HG02852 (cell line): Measurements from ENCODE around the gene SPCS2.
"Not testable (repeated sequence)": the region's sequence is repeated elsewhere in the genome, so short reads cannot be mapped to it uniquely, and the experiment has no call there.

ENCODE experiments used
- ATAC-seq: cut with Tn5 transposase; IDR thresholded peaks from one replicate; pipeline ENCODE4 v1.9.1; 2021; ENCODE audit warnings: mild to moderate bottlenecking, moderate library complexity; ENCODE audit not compliant: unreplicated experiment

SPCS2 gene

DNA sequence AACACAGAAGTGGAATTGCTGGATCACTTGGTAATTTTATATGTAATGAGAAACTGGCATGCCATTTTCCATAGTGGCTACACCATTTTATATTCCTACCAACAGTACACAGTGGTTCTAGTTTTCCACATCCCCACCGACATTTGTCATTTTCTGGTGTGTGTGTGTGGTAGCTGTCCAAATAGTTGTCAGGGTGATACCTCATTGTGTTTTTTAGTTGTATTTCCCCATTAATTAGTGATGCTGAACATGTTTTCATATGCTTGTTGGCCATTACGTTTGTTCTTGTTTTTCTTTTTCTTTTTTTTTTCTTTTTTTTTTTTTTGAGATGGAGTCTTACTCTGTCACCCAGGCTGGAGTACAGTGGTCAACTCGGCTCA lies 51.9 kb downstream of the SPCS2 start:
- no peak for ATAC-seq

- no peak for ATAC-seq
Observed at GRCh38 chr11:75001686-75002085, 52.6 kb downstream of the SPCS2 start.

DNA sequence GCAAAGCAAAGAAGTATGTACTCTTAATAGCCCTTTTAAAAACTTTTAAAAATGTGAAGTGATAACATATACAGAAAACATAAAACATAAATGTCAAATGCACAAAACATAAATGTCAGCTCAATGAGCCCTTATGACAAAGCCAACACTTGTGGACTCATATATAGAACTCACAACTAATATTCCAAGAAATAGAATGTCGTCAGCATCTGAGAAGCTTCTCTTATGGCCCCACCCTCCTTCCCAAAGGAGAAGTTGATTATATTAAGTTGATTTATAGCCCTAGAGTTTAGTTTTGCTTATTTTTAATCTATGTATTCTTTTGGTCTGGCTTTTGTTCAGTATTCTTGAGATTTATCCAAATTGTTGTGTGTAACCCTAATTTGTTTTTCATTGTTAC lies 53.5 kb downstream of the SPCS2 start:
- ATAC-seq, result no peak

DNA sequence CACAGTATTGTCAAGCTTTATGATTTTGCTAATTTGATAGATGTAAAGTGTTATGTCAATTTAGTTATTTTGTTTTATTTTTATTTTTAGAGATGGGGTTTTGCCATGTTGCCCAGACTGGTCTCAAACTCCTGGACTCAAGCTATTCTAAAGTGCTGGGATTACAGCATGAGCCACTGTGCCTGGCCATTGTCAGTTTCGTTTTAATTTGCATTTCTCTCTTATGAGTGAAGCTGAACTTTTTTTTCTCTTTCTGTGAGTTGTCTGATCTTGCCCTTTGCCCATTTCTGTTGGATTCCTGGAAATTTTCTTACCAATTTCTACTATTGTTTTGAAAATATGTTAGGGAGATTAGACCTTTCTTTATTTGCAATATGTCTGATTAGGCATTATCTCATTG lies 55.1 kb downstream of the SPCS2 start:
- ATAC-seq, result peak; percentile 64

GRCh38 chr11:75011357-75011756 lies 62.3 kb downstream of the SPCS2 start:
- ATAC-seq, result no peak

DNA sequence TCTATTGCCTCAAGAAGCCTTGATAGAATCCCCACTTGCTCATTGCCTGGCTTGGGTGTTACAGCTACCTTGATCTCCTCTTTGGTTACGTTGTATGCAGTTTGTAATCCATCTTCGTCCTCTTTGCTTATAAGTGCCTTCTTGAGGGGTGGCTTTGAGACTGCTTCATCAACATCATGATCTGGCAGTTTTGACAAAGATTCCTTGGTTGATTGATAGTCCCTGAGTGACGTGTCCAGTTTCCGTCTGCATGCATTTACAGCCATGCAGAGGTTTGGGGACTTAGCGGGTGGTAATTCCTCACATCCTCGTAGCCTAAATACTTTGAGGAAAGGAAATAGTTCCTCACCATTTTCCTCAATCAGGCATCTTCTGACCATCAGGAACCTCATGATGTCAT lies 62.8 kb downstream of the SPCS2 start:
- ATAC-seq, result no peak

GRCh38 chr11:75013051-75013450 lies 64.0 kb downstream of the SPCS2 start:
- no peak for ATAC-seq

GRCh38 chr11:75014129-75014528 lies 65.1 kb downstream of the SPCS2 start:
- no peak for ATAC-seq

- not testable (repeated sequence) for ATAC-seq
Observed at GRCh38 chr11:75019200-75019599, 70.1 kb downstream of the SPCS2 start.

- not testable (repeated sequence) for ATAC-seq
Observed at GRCh38 chr11:75020328-75020727, 71.3 kb downstream of the SPCS2 start.

DNA sequence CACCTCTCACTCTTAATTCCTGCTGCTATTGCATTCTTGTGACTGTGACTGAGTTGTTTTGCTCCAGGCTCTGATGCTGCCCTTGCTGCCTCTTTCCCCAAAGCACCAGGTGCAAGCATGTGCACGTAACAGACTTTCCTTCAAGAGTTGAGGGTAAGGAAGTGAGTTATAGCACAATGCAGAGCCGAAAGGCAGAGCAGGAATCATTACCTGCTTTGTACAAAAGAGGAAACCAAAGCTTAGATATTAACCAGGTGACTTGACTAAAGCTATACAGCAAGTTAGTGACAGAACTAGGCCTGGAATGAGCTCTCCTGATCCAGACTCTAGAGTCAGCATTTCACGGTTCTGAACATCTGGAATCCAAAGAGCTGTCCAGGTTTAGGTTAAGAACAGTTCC lies 73.2 kb downstream of the SPCS2 start:
- no peak for ATAC-seq

DNA sequence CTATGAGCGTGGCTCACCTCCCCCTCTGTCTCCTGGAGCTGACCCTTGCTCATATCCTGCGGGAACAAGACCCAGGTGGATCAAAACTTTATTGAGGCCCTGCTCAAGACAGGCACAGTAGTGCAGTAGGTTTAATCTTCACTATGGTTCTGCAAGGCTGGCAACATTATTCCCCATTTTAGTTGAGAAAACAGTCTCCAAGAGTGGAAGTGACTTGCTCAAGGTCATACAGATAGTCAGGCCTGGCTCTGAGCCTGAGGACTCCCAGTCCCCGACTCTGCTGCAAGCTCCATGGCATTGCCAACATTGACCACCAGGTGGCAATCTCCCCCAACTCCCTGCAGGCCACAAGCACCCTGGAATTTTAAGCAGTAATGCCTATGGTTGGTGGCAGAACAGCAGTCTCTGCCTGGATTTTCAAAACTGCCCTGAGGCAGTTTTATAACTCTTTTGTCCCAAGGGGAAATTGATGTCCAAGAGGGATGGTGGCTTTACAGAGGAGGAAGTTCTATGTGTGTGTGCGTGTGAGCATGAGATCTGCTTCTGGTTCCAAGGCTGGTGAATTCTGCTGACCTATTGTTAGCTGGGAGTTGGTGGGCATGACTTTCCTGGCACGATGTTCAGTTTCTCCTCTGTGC lies 73.8 kb downstream of the SPCS2 start:
- ATAC-seq, result peak; percentile 73

DNA sequence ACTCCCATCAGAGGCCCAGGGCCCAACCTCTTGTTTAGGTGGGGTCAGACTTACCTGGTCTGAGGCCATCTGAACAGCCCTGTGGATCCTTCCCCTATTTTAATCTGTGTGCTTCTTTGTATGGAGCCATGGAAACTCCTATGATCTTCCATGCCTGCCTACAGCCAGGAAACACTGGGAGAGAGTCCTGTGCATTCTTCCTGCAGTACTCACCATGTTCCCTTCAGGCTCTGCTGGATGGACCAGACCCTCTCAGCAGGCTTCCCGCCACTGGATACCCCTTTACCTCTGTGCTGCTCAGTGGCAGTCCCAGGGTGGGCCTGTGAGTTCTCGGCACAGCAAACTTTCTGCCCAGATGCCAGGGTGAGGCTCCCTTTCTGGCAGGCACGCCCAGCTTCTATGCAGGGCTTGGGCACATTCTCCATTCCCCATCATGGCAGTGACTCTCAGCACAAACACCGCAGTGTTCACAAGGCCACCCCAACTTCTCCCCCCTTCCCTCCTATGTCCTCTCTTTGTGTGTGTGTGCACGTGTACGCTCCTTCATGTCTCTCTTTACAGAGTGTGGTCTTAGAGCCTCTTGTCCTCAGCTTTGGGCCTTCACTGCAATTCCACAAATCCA lies 74.5 kb downstream of the SPCS2 start:
- ATAC-seq, result no peak

DNA sequence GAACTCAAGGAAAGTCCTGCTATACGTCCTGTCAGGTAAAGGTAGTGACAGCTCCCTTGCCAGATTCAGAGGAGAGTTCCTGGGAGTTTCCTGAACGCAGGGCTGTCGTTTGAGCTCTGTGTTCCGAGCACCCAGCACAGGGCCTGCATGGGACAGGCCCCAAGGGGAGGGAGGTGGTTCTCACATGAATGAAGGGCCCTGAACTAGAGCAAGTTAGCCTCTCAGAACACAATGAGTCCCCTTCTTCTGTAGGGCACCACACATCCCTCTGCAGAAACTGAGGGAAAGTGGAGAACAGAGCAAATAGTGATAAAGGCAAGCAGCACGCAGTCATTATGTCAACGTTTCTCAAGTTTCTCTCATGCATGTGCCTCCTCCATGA lies 75.0 kb downstream of the SPCS2 start:
- no peak for ATAC-seq

DNA sequence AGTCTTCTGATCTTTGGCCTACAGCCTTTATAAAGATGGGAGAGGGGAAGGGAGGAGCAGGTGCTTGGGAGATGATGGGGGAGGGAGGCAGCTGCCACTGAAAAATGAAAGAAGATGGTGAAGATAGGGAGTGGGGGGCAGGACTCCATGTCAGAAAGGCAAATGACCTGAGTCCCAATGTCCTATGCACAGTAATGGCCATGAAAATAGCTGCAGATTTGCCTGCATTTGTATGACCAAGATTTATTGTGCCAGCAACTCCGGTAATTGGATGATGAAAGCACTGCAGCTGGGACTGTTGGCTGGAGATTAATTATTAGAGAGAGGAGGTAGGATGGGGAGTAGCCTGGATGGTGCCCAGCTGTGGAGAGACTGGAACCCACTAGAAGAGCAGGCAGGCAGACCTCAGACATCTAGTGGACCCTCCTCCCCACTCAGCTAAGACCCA lies 75.7 kb downstream of the SPCS2 start:
- ATAC-seq, result no peak

GRCh38 chr11:75025561-75025960 lies 76.5 kb downstream of the SPCS2 start:
- ATAC-seq, result no peak

DNA sequence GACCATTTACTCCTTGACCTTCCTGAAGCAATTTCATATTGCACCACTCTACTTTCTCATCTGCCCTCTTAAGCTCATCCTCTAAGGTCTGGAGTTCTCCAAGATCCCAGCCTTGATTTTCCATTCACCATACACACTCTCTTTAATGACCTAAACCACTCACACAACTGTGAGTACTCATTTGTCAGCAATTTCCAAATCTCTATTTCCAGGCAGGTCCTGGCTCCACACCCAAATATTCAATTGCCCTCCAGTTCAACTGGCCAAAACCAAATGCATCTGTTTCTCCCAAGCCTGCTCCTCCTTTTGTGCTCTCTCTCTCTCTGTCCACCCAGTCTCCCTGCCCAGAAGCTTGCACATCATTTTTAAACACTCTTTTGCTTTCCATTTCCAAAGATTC lies 79.3 kb downstream of the SPCS2 start:
- ATAC-seq, result no peak
